Esophagus muscularis mucosa (tissue), 4 donors: ENCODE measurements around the gene SH3PXD2A. TPM values are rescaled to one million over a fixed set of nuclear protein-coding genes. Genes with fewer than 3 reads are reported as not detected.

Experiments used
- DNase-seq: peaks from one replicate; pipeline ENCODE4 v3.0.0-alpha.2; 2017; ENCODE audit errors: extremely low spot score
- H3K27ac ChIP-seq, 4 donors: fragments of 200-600 bp; sonication (generic); replicated peaks in 1 of 4; 1 replicate in 3 of 4; 2 replicates in 1 of 4; pipeline ENCODE4 v1.5.1; 2016 to 2019; ENCODE audit warnings: mild to moderate bottlenecking in 1 of 4
- H3K27me3 ChIP-seq, 4 donors: fragments of 200-600 bp; sonication (generic); one replicate each; pipeline versions ENCODE4 v1.5.1 to v1.6.0; 2016 to 2019
- H3K36me3 ChIP-seq, 4 donors: fragments of 200-600 bp; sonication (generic); one replicate each; pipeline ENCODE4 v1.5.1; 2016 to 2019
- H3K4me1 ChIP-seq, 4 donors: fragments of 200-600 bp; sonication (generic); one replicate each; pipeline ENCODE4 v1.5.1; 2016 to 2019
- H3K4me3 ChIP-seq, 4 donors: fragments of 200-600 bp; sonication (generic); 1 replicate in 2 of 4; 2 replicates in 2 of 4; pipeline ENCODE4 v1.5.1; 2016 to 2019; ENCODE audit warnings: mild to moderate bottlenecking in 4 of 4, moderate library complexity in 1 of 4
- H3K9me3 ChIP-seq, 4 donors: fragments of 200-600 bp; sonication (generic); 1 replicate in 3 of 4; 2 replicates in 1 of 4; pipeline ENCODE4 v1.5.1; 2016 to 2019
- CTCF ChIP-seq, 3 experiments: fragments of 200-600 bp in 2 of 3; fragments of 450-650 bp in 1 of 3; sonication (generic) in 2 of 3; IDR thresholded peaks; one replicate each; pipeline ENCODE4 v1.5.1; 2017 to 2019; ENCODE audit warnings: antibody characterized with exemption in 3 of 3, mild to moderate bottlenecking in 2 of 3, moderate library complexity in 1 of 3
- EP300 ChIP-seq: sonication (generic); formaldehyde crosslinking; IDR thresholded peaks from one replicate; pipeline ENCODE4 v1.6.1; 2017; ENCODE audit warnings: antibody characterized with exemption
- POLR2A ChIP-seq: fragments of 450-650 bp; IDR thresholded peaks from one replicate; pipeline ENCODE4 v1.6.1; 2017; ENCODE audit warnings: antibody characterized with exemption, moderate library complexity, mild to moderate bottlenecking, low read depth
- POLR2AphosphoS5 ChIP-seq, 2 donors: sonication (generic); formaldehyde crosslinking; IDR thresholded peaks; one replicate each; pipeline ENCODE4 v1.6.1; 2017; ENCODE audit warnings: antibody characterized with exemption in 2 of 2
- WGBS: methylation state at CpG from one replicate; pipeline ENCODE4 v1.1.5; 2018; 5-methylcytosine and 5-hydroxymethylcytosine counted together
- intact Hi-C: fragments of 100-400 bp; cut with DNase I; formaldehyde crosslinking; loops from one replicate; pipeline ENCODE4 v1.15.1; 2023
- total RNA-seq, 4 donors: library from RNA; depleted of rRNA; stranded (reverse); fragments of >200 nt; gene quantifications; one replicate each; pipeline versions ENCODE4 v1.1.0 to v1.2.1, GENCODE V29; 2016

SH3PXD2A gene
- total RNA-seq, 4 donors from 2014 or later = 30.5 to 69.3 (median 40.0) TPM

GRCh38 chr10:103572347-103573204 is 282.8 kb downstream of the SH3PXD2A start:
- intact Hi-C loops = no loop called here
- Histone ChIP-seq H3K36me3 (no peaks in the 10 kb centered on the region), H3K4me1 (no peaks in the 10 kb centered on the region), H3K27me3 (no peaks in the 10 kb centered on the region), H3K27ac (no peak overlapping the region), H3K4me3 (no peak overlapping the region), H3K9me3 (no peaks in the 10 kb centered on the region)
- DNase-seq = no peak
- TF ChIP-seq EP300 = no peak
- no peak for TF ChIP-seq CTCF (IDR thresholded peaks at IDR 0.05)
- TF ChIP-seq POLR2AphosphoS5 (IDR thresholded peaks at IDR 0.05) = no peak
- TF ChIP-seq POLR2A = no peak
- 95% methylated on average over 9 of the region's 10 CpGs for WGBS

- Histone ChIP-seq H3K27me3 (no peaks in the 10 kb centered on the region), H3K36me3 (no peaks in the 10 kb centered on the region), H3K9me3 (no peaks in the 10 kb centered on the region), H3K27ac (no peak overlapping the region), H3K4me3 (no peak overlapping the region), H3K4me1 (no peaks in the 10 kb centered on the region)
- WGBS = 97% methylated on average over 5 of the region's 18 CpGs
- intact Hi-C loops = no loop called here
- DNase-seq = no peak
- TF ChIP-seq POLR2A = no peak
- TF ChIP-seq POLR2AphosphoS5 (IDR thresholded peaks at IDR 0.05) = no peak
- TF ChIP-seq EP300 = no peak
- no peak for TF ChIP-seq CTCF (IDR thresholded peaks at IDR 0.05)
These were observed 283.8 kb downstream of the SH3PXD2A start for GRCh38 chr10:103571656-103571975.

DNA sequence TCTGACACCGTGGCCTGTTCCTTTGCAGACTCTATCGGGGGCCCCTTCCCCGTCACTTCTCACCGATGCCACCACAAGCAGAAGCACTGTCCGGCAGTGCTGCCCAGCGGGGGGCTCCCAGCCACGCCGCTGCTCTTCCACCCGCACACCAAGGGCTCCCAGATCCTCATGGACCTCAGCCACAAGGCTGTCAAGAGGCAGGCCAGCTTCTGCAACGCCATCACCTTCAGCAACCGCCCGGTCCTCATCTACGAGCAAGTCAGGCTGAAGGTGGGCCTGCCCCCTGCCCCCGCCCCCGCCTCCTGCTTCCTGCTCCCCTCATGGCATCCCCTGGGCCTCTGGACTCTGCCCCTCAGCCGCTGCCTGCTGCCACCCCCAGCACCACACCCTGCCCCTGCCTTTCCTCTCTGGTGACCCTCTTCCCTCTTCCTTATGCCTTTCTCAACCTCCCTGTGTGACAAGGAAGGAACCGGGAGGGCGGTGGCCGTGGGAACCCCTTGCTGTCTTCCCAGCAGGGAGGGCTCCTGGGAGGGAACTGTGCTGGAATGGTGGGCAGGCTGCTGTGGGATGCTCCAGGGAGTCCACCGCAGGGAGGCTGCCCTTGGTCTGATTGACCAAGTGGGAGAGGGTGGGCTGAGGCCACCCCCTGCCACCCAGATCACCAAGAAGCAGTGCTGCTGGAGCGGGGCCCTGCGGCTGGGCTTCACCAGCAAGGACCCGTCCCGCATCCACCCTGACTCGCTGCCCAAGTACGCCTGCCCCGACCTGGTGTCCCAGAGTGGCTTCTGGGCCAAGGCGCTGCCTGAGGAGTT is 284.3 kb downstream of the SH3PXD2A start:
- Histone ChIP-seq H3K4me1 (no peaks in the 10 kb centered on the region), H3K36me3 (no peaks in the 10 kb centered on the region), H3K27me3 (no peaks in the 10 kb centered on the region), H3K9me3 (no peaks in the 10 kb centered on the region), H3K27ac (no peak overlapping the region), H3K4me3 (no peak overlapping the region)
- intact Hi-C loops = no loop called here
- DNase-seq = no peak
- WGBS = 88% methylated on average over 11 of the region's 28 CpGs
- TF ChIP-seq CTCF (IDR thresholded peaks at IDR 0.05) (no peak), POLR2A (no peak), POLR2AphosphoS5 (IDR thresholded peaks at IDR 0.05) (no peak), EP300 (no peak)

GRCh38 chr10:103569896-103570295 is 285.5 kb downstream of the SH3PXD2A start:
- H3K27ac ChIP-seq = no peak overlapping the region
- WGBS = 83% methylated on average over 5 of the region's 5 CpGs
- intact Hi-C loops = no loop called here

More at GRCh38 chr10:103569896-103570295, 285.5 kb downstream of the SH3PXD2A start:
- no peak for DNase-seq
- H3K4me3 ChIP-seq = no peak overlapping the region
- no peaks in the 10 kb centered on the region for H3K27me3 ChIP-seq
- no peaks in the 10 kb centered on the region for H3K4me1 ChIP-seq
- H3K36me3 ChIP-seq = no peaks in the 10 kb centered on the region
- no peak for TF ChIP-seq EP300
- no peak for TF ChIP-seq CTCF (IDR thresholded peaks at IDR 0.05)
- TF ChIP-seq POLR2A = no peak
- no peak for TF ChIP-seq POLR2AphosphoS5 (IDR thresholded peaks at IDR 0.05)
- no peaks in the 10 kb centered on the region for H3K9me3 ChIP-seq
